HG03460 (cell line): ENCODE data around the gene BTBD18.
A peak's percentile ranks its signal among the peaks of the same experiment; 100 is the strongest.

Source experiments
- ATAC-seq: cut with Tn5 transposase; IDR thresholded peaks from one replicate; pipeline ENCODE4 v1.9.1; 2021; ENCODE audit not compliant: unreplicated experiment

The BTBD18 gene

GRCh38 chr11:57751676-57752253, at the start of gene BTBD18:
TSS of gene BTBD18 (minus strand) at chr11:57751819. CDS start at chr11:57751188, 631 bp downstream.
- no peak for ATAC-seq

GRCh38 chr11:57801183-57801485, 49.5 kb upstream of the BTBD18 start:
- ATAC-seq, result no peak

GRCh38 chr11:57800444-57801182, 49.0 kb upstream of the BTBD18 start:
- peak; percentile 94 for ATAC-seq

GRCh38 chr11:57798905-57799559, 47.4 kb upstream of the BTBD18 start:
- no peak for ATAC-seq

GRCh38 chr11:57793351-57794115, 41.9 kb upstream of the BTBD18 start:
- no peak for ATAC-seq

- no peak for ATAC-seq
These were observed 41.3 kb upstream of the BTBD18 start for GRCh38 chr11:57792870-57793269.

- peak; percentile 73 for ATAC-seq
These were observed 40.5 kb upstream of the BTBD18 start for GRCh38 chr11:57792060-57792541.

GRCh38 chr11:57791321-57792059, 39.9 kb upstream of the BTBD18 start:
- no peak for ATAC-seq

- ATAC-seq, result no peak
These were observed 37.1 kb upstream of the BTBD18 start for GRCh38 chr11:57788703-57789088.

- ATAC-seq, result peak; percentile 31
These were observed 36.5 kb upstream of the BTBD18 start for GRCh38 chr11:57787920-57788702.

- no peak for ATAC-seq
These were observed 35.5 kb upstream of the BTBD18 start for GRCh38 chr11:57787006-57787604.

GRCh38 chr11:57786436-57786835, 34.8 kb upstream of the BTBD18 start:
- ATAC-seq, result no peak

- peak; percentile 51 for ATAC-seq
These were observed 33.5 kb upstream of the BTBD18 start for GRCh38 chr11:57785072-57785471.

- no peak for ATAC-seq
These were observed 29.9 kb upstream of the BTBD18 start for GRCh38 chr11:57781529-57781943.

- no peak for ATAC-seq
These were observed 27.7 kb upstream of the BTBD18 start for GRCh38 chr11:57779276-57779675.

- peak; percentile 50 for ATAC-seq
These were observed 26.9 kb upstream of the BTBD18 start for GRCh38 chr11:57778318-57779037.

GRCh38 chr11:57777969-57778317, 26.3 kb upstream of the BTBD18 start:
- ATAC-seq, result no peak

- no peak for ATAC-seq
These were observed 25.1 kb upstream of the BTBD18 start for GRCh38 chr11:57776577-57777210.
